T-helper 2 cell (primary cell): ENCODE data around the gene RDX.
A peak's percentile ranks its signal among the peaks of the same experiment; 100 is the strongest.
"Not testable (repeated sequence)": the region's sequence is repeated elsewhere in the genome, so short reads cannot be mapped to it uniquely, and the experiment has no call there.

Experiments used
- DNase-seq, 5 experiments: peaks; one replicate each; pipeline versions ENCODE4 v3.0.0 to v3.0.0-alpha.2; 2012 to 2022
- total RNA-seq, 2 donors: gene quantifications; one replicate each; lab custom pipeline; 2026; lab: John Stamatoyannopoulos, UW

The RDX gene
- total RNA-seq = 15.6 to 34.5 reads per million in 2 donors

GRCh38 chr11:110296226-110297075 lies at the start of gene RDX:
TSS of gene RDX (minus strand) at chr11:110296614. CDS start at chr11:110279692, 16,922 bp downstream.
- DNase-seq = peak; percentile 28 to 77 (median 50)

DNA sequence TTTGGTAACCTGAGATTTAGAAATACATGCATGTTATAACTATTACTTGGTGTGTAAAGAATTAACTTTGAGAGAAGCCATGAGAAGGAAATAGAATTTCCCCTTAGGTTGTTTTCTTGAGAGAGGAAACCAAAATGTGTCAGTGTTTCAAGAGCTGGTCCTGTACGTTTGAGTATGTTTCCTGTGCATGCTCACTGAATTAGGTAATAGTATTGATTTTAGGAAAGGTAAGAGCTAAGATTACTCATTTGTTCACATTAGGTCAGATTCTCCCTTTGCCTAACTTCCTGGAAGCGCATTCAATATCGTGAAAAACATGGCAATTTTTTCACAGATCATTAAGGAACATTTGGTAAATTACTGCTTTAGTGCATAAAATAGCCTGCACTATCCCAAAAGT lies 49.3 kb upstream of the RDX start:
- peak in 1 of 5 experiments; percentile 82 for DNase-seq

DNA sequence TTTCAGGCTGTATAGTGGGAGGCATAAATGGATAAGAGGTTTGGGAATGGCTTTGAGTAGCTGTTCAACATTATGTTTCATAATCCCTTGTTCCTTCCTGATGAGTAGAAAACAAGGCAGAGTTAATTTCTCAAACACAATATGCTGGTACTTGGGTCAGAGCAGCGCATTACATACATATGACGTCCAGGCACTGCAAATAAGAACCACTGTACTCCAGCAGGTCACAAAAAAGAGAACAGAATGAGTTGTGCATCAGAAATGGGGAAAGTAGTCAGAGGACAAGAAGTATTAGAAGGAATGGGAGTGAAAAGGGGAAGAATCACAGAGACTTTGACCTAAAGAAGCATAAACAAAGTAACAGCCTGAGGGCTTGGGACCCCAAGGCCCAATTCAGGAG lies 44.0 kb upstream of the RDX start:
- DNase-seq = no peak

GRCh38 chr11:110339456-110340250 lies 43.2 kb upstream of the RDX start:
- no peak for DNase-seq

- no peak for DNase-seq
Measured at GRCh38 chr11:110338684-110339083, 42.3 kb upstream of the RDX start.

GRCh38 chr11:110337570-110338193 lies 41.3 kb upstream of the RDX start:
- DNase-seq = peak in 1 of 5 experiments; percentile 51

DNA sequence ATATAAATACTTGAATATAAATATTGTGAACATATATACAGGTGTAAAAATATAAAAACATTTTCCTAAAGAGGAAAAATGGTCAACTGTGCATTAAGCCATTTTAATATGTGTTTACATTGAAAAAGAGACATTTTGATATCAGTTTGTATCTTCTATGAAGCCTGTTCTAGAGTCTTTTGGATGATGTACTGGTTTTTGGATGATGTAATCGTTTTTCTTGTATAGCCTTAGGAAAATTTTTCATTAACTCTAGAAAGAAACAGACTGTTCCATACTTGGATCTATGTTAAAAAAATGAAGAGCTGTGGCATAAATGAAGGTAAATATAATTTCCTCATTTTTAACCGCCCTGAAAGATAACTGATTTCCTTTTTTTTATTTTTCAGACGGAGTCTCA lies 39.6 kb upstream of the RDX start:
- no peak for DNase-seq

DNA sequence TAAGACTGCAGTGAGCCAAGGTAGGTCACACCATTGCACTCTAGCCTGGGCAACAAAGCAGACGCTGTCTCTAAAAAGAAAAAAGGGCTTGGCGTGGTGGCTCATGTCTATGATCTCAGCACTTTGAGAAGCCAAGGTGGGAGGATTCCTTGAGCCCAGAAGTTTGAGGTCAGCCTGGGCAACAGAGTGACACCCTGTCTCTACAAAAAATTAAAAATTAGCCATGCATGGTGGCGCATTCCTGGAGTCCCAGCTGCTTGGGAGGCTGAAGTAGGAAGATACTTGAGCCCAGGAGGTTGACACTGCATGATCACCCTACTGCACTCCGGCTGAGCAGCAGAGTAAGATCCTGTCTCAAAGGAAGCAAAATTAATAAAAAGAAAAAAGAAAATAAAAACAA lies 38.9 kb upstream of the RDX start:
- no peak for DNase-seq

- DNase-seq = no peak
Measured at GRCh38 chr11:110331626-110332025, 35.2 kb upstream of the RDX start.

DNA sequence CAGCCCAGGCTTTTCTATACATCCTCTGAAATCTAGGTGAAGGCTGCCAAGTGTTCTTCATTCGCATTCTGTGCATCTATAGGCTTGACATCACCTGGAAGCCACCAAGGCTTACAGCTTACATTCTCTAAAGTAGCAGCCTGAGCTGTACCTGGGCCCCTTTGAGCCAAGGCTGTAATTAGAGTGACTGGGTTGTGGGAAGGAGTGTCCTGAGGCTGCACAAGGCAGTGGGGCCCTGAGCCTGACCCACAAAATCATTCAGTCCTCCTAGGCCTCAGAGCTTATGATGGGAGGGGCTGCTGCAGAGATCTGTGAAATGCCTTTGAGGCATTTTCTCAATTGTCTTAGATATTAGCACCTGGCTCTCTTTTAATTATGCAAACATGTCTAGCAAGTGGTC lies 33.0 kb upstream of the RDX start:
- DNase-seq = no peak

- no peak for DNase-seq
Measured at GRCh38 chr11:110327508-110327907, 31.1 kb upstream of the RDX start.

DNA sequence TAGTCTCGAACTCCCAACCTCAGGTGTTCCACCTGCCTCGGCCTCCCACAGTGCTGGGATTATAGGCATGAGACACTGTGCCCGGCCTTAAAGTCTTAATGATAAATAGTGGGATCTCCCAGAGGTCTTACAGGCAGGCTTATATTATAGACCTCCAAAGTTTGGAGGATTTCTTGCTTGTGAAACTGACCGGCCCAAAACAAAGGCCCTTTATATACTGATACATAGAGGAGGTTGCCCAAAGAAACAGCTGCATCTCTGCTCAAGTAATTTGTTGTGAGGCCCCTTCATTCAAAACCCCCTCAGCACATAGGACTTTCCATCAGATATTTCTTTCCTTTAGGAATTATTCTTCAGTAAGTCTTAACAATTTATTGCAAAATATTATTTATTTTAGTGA lies 27.4 kb upstream of the RDX start:
- no peak for DNase-seq

- no peak for DNase-seq
Measured at GRCh38 chr11:110319501-110319900, 23.1 kb upstream of the RDX start.

- no peak for DNase-seq
Measured at GRCh38 chr11:110318638-110319404, 22.4 kb upstream of the RDX start.

- no peak for DNase-seq
Measured at GRCh38 chr11:110317516-110317932, 21.1 kb upstream of the RDX start.

- no peak for DNase-seq
Measured at GRCh38 chr11:110314366-110315095, 18.1 kb upstream of the RDX start.

GRCh38 chr11:110312670-110313069 lies 16.3 kb upstream of the RDX start:
- DNase-seq = no peak

DNA sequence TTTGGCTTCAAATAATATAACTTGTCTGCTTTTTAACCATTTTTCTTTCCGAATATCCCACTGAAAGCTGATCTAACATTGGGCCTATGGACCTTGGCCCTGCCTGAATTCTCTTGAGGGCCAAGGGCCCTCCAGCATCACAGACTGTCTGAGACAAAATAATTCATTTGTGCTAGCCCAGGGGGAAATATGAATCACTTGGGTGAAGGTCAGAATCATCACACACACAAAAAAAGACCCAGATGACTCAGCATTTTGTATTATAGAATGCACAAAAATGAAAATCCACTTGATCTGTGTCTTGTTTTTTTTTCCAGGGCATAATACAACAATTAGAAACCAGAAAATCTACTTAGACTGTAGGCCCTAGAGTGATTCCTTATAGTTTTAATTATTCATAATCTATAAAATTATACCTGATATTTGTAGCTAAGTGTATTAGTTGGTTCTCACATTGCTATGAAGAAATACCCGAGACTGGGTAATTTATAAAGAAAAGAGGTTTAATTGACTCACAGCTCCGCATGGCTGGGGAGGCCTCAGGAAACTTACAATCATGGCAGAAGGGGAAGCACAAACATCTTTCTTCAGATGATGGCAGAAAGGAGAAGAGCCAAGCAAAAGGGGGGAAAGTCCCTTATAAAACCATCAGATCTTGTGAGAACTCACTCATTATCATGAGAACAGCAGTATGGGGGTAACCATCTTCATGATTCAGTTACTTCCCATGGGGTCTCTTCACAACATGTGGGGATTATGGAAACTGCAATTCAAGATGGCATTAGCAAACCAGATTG lies 15.6 kb upstream of the RDX start:
- DNase-seq = peak in 1 of 5 experiments; percentile 60

GRCh38 chr11:110308071-110308470 lies 11.7 kb upstream of the RDX start:
- no peak for DNase-seq

DNA sequence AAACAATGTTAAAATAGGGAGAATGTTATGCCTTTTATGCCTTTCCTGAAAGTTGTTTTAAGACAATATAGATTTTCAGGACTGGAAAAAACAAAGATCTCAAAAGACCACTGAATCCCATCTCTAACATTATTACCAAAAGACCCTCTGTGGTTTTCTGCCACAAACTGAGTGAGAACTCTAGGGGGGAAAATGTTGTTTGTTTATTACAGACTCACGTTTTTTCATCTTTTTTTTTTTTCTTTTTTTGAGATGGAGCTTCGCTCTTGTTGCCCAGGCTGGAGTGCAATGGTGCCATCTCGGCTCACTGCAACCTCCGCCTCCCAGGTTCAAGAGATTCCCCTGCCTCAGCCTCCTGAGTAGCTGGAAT lies 9.6 kb upstream of the RDX start:
- DNase-seq = not testable (repeated sequence)
